Activated CD8-positive, alpha-beta memory T cell treated with anti-CD3 and anti-CD28 coated beads, Interleukin-2, amount 10 ng/mL, durations not matched to agents 7 days and 5 days (primary cell): Measurements from ENCODE around the gene LCNL1. TPM values are rescaled to one million over a fixed set of nuclear protein-coding genes. Genes with fewer than 3 reads are reported as not detected.

Source experiments
- ATAC-seq: fragments of 150-1000 bp; cut with Tn5 transposase; one replicate; pipeline ENCODE4 v1.10.0; 2021; ENCODE audit warnings: moderate library complexity
- CTCF ChIA-PET: fragments of 350-600 bp; sonication (Branson Sonifier 250); formaldehyde crosslinking; loops from one replicate; lab custom pipeline; 2021; ENCODE audit warnings: antibody characterized with exemption; lab: Charles Lee
- DNase-seq: peaks from one replicate; pipeline ENCODE4 v3.0.0-alpha.2; 2020
- H3K27ac Mint-ChIP-seq: one replicate; pipeline ENCODE4 v1.8.0; 2021; ENCODE audit warnings: mild to moderate bottlenecking, mixed read lengths
- H3K27me3 Mint-ChIP-seq: one replicate; pipeline ENCODE4 v1.8.0; 2021; ENCODE audit warnings: mixed read lengths
- H3K36me3 Mint-ChIP-seq: one replicate; pipeline ENCODE4 v1.8.0; 2021; ENCODE audit warnings: mild to moderate bottlenecking, mixed read lengths
- H3K4me1 Mint-ChIP-seq: one replicate; pipeline ENCODE4 v1.8.0; 2021; ENCODE audit warnings: mixed read lengths
- H3K4me3 Mint-ChIP-seq: one replicate; pipeline ENCODE4 v1.8.0; 2021; ENCODE audit warnings: mild to moderate bottlenecking, moderate library complexity, mixed read lengths
- H3K9me3 Mint-ChIP-seq: one replicate; pipeline ENCODE4 v1.8.0; 2022; ENCODE audit warnings: low read depth, mixed read lengths
- total RNA-seq, 2 experiments: library from RNA; stranded (reverse); gene quantifications; one replicate each; pipeline ENCODE4 v1.2.3, GENCODE V29; 2021

Gene LCNL1
- total RNA-seq, 2 experiments from 2014 or later, result 0.09 TPM; not detected in 1

DNA sequence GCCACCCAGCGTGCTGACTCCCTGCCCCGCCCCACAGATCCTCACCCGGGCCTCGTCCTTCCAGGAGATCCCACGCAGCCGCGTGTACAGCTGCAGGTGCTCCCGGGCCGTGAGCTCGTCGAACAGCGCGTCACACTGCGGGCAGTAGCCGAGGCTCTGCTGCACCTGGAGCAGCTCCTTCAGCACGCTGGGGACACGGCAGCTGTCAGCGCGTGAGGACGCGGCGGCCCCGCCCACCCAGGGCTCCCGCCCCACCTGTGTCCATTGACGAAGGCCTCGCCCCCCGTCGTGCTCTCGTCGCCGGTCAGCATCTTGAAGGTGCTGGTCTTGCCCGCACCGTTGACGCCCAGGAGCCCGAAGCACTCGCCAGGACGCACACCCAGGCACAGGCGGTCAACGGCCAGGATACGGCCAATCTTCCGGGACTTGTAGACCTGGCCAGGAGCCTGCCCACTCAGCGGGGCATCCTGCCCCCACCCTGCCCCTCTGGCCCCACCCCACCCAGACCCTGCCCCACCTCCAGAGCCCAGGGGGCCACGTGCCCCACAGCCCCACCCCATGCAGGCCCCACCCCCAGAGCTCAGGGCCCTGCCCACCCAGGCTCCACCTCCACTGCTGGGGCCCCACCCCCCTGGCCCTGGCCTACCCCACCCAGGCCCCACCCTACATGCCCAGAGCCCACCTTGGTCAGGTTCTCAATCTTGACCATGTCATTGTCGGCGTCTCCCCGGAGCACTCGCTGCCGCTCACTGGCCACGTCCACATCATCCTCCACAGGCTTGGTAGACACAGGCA is 27.3 kb downstream of the LCNL1 start:
- Mint-ChIP-seq H3K4me3 (no peak overlapping the region), H3K4me1 (peaks cover 16% of the 10 kb centered on the region), H3K9me3 (no peaks in the 10 kb centered on the region), H3K27ac (no peak overlapping the region), H3K27me3 (no peaks in the 10 kb centered on the region), H3K36me3 (no peaks in the 10 kb centered on the region)
- CTCF ChIA-PET, result no interaction called here
- DNase-seq, result no peak
- no peak for ATAC-seq

DNA sequence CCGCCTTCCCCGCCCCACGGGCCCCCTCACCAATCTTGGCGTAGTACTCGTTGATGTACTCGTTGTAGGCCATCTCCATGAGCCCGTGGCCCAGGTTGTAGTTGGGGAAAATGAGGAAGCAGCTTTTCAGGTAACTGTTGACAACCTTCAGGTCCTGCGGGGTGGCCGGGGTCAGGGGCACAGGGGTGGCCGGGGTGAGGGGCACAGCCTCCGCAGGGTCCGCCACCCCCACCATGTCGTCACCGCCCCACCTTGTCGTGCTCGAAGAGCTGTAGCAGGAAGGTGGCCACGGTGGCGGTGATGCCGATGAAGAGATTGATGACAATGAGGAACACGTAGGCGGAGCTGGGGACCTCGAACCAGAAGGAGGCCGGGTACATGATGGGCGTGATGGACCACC is 28.4 kb downstream of the LCNL1 start:
- Mint-ChIP-seq H3K9me3 (no peaks in the 10 kb centered on the region), H3K27me3 (no peaks in the 10 kb centered on the region), H3K27ac (no peak overlapping the region), H3K4me1 (peaks cover 8% of the 10 kb centered on the region), H3K4me3 (no peak overlapping the region), H3K36me3 (peaks cover 1% of the 10 kb centered on the region)
- ATAC-seq (no peak), DNase-seq (no peak)
- CTCF ChIA-PET, result interaction anchor here (0.9 to 1.1 kb wide), 2 partner anchors 24 to 63 kb away, joined by 3 read pairs; no protein-coding TSS in a partner anchor

- no peak overlapping the region for H3K4me3 Mint-ChIP-seq
- no peak for DNase-seq
- no peaks in the 10 kb centered on the region for H3K27me3 Mint-ChIP-seq
- no peaks in the 10 kb centered on the region for H3K9me3 Mint-ChIP-seq
- no peak overlapping the region for H3K27ac Mint-ChIP-seq
- no peak for ATAC-seq
- peaks cover 1% of the 10 kb centered on the region for H3K36me3 Mint-ChIP-seq
- CTCF ChIA-PET, result interaction anchor here (0.9 to 1.1 kb wide), 2 partner anchors 23 to 64 kb away, joined by 3 read pairs; no protein-coding TSS in a partner anchor
- peaks cover 1% of the 10 kb centered on the region for H3K4me1 Mint-ChIP-seq
Observed at GRCh38 chr9:137011907-137012675, 29.3 kb downstream of the LCNL1 start.

DNA sequence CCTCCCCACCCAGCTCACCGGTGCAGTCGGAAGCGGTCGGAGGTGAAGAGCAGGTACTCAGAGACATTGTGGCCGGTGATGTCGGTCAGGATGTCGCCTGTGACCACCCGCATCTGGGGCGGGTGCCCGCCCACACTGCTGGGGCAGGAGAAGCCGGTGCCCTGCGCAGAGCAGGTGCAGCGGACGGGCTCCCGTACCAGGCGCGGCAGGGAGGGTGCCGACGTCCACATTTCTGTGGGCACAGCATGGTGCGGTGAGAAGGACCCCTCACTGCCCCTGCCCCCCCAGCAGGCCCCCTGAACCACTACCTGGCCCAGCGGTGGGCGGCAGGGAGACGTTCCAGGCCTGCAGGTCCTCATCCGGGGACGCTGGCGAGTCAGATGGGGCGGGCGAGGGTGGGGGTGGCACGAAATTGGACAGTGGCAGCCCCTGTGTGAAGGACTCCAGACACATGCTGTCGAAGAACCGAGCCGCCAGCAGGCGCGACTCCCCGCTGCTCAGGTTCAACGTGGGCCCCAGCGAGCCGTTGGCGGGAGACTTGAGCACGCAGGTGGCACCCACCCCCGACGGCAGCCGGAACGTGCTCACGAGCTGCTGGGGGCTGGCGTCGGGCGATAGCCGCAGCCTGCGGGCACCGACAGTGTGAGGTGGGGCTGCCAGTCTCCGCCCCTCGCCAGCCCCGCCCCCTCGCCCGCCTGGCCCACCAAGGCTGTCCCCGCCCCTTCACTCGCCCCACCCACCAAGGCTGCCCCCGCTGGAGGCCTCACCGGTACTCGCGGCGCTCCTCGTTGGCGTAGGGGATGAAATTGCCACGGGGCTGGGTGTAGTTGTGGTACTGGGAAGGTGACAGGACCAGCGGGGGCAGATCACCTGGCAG is 30.1 kb downstream of the LCNL1 start:
- H3K4me3 Mint-ChIP-seq, result no peak overlapping the region
- peaks cover 1% of the 10 kb centered on the region for H3K4me1 Mint-ChIP-seq
- peaks cover 1% of the 10 kb centered on the region for H3K36me3 Mint-ChIP-seq
- no peaks in the 10 kb centered on the region for H3K9me3 Mint-ChIP-seq
- H3K27me3 Mint-ChIP-seq, result no peaks in the 10 kb centered on the region
- DNase-seq (no peak), ATAC-seq (no peak)
- H3K27ac Mint-ChIP-seq, result no peak overlapping the region
- CTCF ChIA-PET, result no interaction called here

- Mint-ChIP-seq H3K4me1 (peaks cover 2% of the 10 kb centered on the region), H3K27me3 (no peaks in the 10 kb centered on the region), H3K36me3 (peaks cover 1% of the 10 kb centered on the region), H3K9me3 (no peaks in the 10 kb centered on the region), H3K27ac (no peak overlapping the region), H3K4me3 (no peak overlapping the region)
- CTCF ChIA-PET, result interaction anchor here (0.7 kb wide), 1 partner anchor 33 kb away, joined by 3 read pairs; no protein-coding TSS in a partner anchor
- DNase-seq (no peak), ATAC-seq (no peak)
Observed at GRCh38 chr9:137013571-137013940, 30.8 kb downstream of the LCNL1 start.

- no peak overlapping the region for H3K4me3 Mint-ChIP-seq
- H3K27me3 Mint-ChIP-seq, result no peaks in the 10 kb centered on the region
- CTCF ChIA-PET, result interaction anchor here (0.7 to 2.6 kb wide), 3 partner anchors 14 to 32 kb away, joined by 3 to 8 read pairs (median 3); partner anchors contain the start of gene ABCA2
- peaks cover 3% of the 10 kb centered on the region for H3K4me1 Mint-ChIP-seq
- DNase-seq (no peak), ATAC-seq (no peak)
- no peaks in the 10 kb centered on the region for H3K9me3 Mint-ChIP-seq
- H3K27ac Mint-ChIP-seq, result no peak overlapping the region
- peaks cover 1% of the 10 kb centered on the region for H3K36me3 Mint-ChIP-seq
Observed at GRCh38 chr9:137014166-137014565, 31.4 kb downstream of the LCNL1 start.

- H3K4me3 Mint-ChIP-seq, result no peak overlapping the region
- peaks cover 3% of the 10 kb centered on the region for H3K4me1 Mint-ChIP-seq
- CTCF ChIA-PET, result interaction anchor here (1.0 to 2.6 kb wide), 2 partner anchors 14 to 22 kb away, joined by 3 to 8 read pairs; partner anchors contain the start of gene ABCA2
- ATAC-seq (no peak), DNase-seq (no peak)
- no peaks in the 10 kb centered on the region for H3K27me3 Mint-ChIP-seq
- no peak overlapping the region for H3K27ac Mint-ChIP-seq
- peaks cover 1% of the 10 kb centered on the region for H3K36me3 Mint-ChIP-seq
- H3K9me3 Mint-ChIP-seq, result no peaks in the 10 kb centered on the region
Observed at GRCh38 chr9:137014776-137015539, 32.2 kb downstream of the LCNL1 start.

- CTCF ChIA-PET, result interaction anchor here (2.6 kb wide), 1 partner anchor 13 kb away, joined by 8 read pairs; the partner anchor contains the start of gene ABCA2
- Mint-ChIP-seq H3K36me3 (peaks cover 1% of the 10 kb centered on the region), H3K27ac (no peak overlapping the region), H3K4me1 (peaks cover 2% of the 10 kb centered on the region), H3K27me3 (no peaks in the 10 kb centered on the region), H3K4me3 (no peak overlapping the region), H3K9me3 (no peaks in the 10 kb centered on the region)
- ATAC-seq, result no peak
- no peak for DNase-seq
Observed at GRCh38 chr9:137015540-137015930, 32.7 kb downstream of the LCNL1 start.

DNA sequence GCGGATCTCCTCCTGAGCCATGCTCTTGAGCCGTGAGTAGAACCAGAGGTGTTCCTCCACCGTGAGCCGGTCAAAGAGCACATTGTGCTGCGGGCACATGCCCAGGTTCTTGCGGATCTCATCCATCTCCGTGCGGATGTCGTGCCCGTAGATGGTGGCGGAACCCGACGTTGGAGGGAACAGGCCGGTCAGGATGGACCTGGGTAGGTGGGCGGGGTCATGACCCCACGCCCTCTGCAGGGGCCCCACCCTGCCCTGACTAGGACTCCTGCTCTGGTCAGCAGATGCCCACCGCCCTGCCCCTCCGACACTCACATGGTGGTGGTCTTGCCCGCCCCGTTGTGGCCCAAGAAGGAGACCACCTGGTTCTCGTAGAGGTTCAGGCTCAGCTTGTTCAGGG is 33.2 kb downstream of the LCNL1 start:
- Mint-ChIP-seq H3K4me1 (peaks cover 2% of the 10 kb centered on the region), H3K4me3 (no peak overlapping the region), H3K27me3 (no peaks in the 10 kb centered on the region), H3K9me3 (no peaks in the 10 kb centered on the region), H3K36me3 (peaks cover 1% of the 10 kb centered on the region), H3K27ac (no peak overlapping the region)
- DNase-seq (no peak), ATAC-seq (no peak)
- CTCF ChIA-PET, result interaction anchor here (2.6 kb wide), 1 partner anchor 13 kb away, joined by 8 read pairs; the partner anchor contains the start of gene ABCA2

DNA sequence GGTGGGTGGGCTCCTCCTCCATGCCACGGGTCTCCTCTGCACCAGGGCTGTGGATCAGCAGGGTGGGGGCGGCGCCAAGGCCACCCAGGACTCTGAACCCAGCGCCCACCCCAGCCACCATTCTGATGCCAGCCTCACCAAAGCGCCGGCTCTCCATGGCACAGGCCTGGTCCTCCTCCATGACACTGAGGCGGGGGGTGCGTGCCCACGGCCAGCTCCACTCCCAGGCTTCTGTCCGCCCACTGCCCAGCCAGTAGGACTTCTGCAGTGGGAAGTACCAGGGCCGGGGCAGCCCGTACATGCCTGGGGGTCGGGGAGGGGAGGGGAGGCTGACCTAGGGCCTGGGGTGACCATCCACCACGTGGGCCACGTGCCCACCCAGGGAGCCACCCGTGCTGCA is 33.6 kb downstream of the LCNL1 start:
- peaks cover 1% of the 10 kb centered on the region for H3K36me3 Mint-ChIP-seq
- H3K27me3 Mint-ChIP-seq, result no peaks in the 10 kb centered on the region
- H3K4me1 Mint-ChIP-seq, result peaks cover 2% of the 10 kb centered on the region
- H3K4me3 Mint-ChIP-seq, result no peak overlapping the region
- H3K27ac Mint-ChIP-seq, result no peak overlapping the region
- CTCF ChIA-PET, result interaction anchor here (2.6 kb wide), 1 partner anchor 12 kb away, joined by 8 read pairs; the partner anchor contains the start of gene ABCA2
- H3K9me3 Mint-ChIP-seq, result no peaks in the 10 kb centered on the region
- ATAC-seq (no peak), DNase-seq (no peak)

DNA sequence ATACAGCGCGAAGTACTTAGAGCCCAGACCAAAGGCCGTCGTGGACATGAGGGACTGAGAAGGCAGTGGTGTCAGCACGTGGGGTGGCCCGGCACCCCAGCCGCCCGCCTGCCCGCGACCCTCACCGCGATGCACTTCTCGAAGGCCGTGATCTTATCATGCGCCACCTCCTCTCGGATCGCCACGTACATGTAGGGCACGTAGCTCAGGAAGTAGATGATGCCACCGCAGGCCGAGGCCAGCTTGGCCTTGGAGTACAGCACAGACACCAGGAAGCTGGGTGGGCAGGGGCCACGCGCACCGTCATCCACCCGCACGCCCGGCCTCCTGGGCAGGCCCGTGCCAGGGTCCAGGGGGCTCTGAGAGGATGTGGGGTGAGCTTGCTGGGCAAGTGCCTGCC is 34.3 kb downstream of the LCNL1 start:
- H3K4me1 Mint-ChIP-seq, result peaks cover 3% of the 10 kb centered on the region
- no peaks in the 10 kb centered on the region for H3K9me3 Mint-ChIP-seq
- no peak overlapping the region for H3K27ac Mint-ChIP-seq
- ATAC-seq (no peak), DNase-seq (no peak)
- no peaks in the 10 kb centered on the region for H3K27me3 Mint-ChIP-seq
- H3K36me3 Mint-ChIP-seq, result peaks cover 1% of the 10 kb centered on the region
- H3K4me3 Mint-ChIP-seq, result no peak overlapping the region
- CTCF ChIA-PET, result interaction anchor here (4.4 kb wide), 1 partner anchor 12 kb away, joined by 19 read pairs; the partner anchor contains the start of gene ABCA2
